Vagina (tissue), 2 donors: Measurements from ENCODE around the gene CCDC57. TPM values are rescaled to one million over a fixed set of nuclear protein-coding genes. Genes with fewer than 3 reads are reported as not detected.

ENCODE experiments used
- DNase-seq, 2 donors: peaks; one replicate each; pipeline ENCODE4 v3.0.0-alpha.2; 2017; ENCODE audit errors: extremely low spot score in 2 of 2
- H3K27ac ChIP-seq: fragments of 200-600 bp; sonication (generic); one replicate; pipeline ENCODE4 v1.5.1; 2019
- H3K27me3 ChIP-seq: fragments of 200-600 bp; sonication (generic); one replicate; pipeline ENCODE4 v1.5.1; 2019
- H3K36me3 ChIP-seq, 2 donors: fragments of 200-600 bp; sonication (generic); one replicate each; pipeline ENCODE4 v1.5.1; 2017 to 2019
- H3K4me1 ChIP-seq: fragments of 200-600 bp; sonication (generic); one replicate; pipeline ENCODE4 v1.5.1; 2019
- H3K4me3 ChIP-seq, 2 donors: fragments of 200-600 bp; sonication (generic); 1 replicate in 1 of 2; 2 replicates in 1 of 2; pipeline ENCODE4 v1.5.1; 2016 to 2019
- H3K9me3 ChIP-seq: fragments of 200-600 bp; sonication (generic); one replicate; pipeline ENCODE4 v1.5.1; 2019
- CTCF ChIP-seq, 3 experiments: fragments of 450-650 bp in 2 of 3; fragments of 200-600 bp in 1 of 3; sonication (generic) in 1 of 3; IDR thresholded peaks; one replicate each; pipeline ENCODE4 v1.5.1; 2017 to 2019; ENCODE audit warnings: antibody characterized with exemption in 3 of 3, mild to moderate bottlenecking in 2 of 3, moderate library complexity in 2 of 3
- POLR2A ChIP-seq, 2 donors: fragments of 450-650 bp; IDR thresholded peaks; one replicate each; pipeline ENCODE4 v1.6.1; 2017; ENCODE audit warnings: antibody characterized with exemption in 2 of 2, mild to moderate bottlenecking in 2 of 2, moderate library complexity in 2 of 2
- POLR2AphosphoS5 ChIP-seq, 2 donors: sonication (generic); formaldehyde crosslinking; IDR thresholded peaks; one replicate each; pipeline ENCODE4 v1.9.0; 2017; ENCODE audit warnings: antibody characterized with exemption in 2 of 2, mild to moderate bottlenecking in 2 of 2, low read depth in 1 of 2; ENCODE audit not compliant: insufficient read depth in 1 of 2
- intact Hi-C: fragments of 100-400 bp; cut with DNase I; formaldehyde crosslinking; loops from one replicate; pipeline ENCODE4 v1.15.1; 2023
- total RNA-seq: library from RNA; depleted of rRNA; stranded (reverse); fragments of >200 nt; gene quantifications from one replicate; pipeline ENCODE4 v1.2.3, GENCODE V29; 2016

Gene CCDC57
- total RNA-seq, 1 donor from 2014 or later = 26.5 TPM

GRCh38 chr17:82072827-82073226, 139.8 kb downstream of the CCDC57 start:
- H3K4me1 ChIP-seq = peaks cover 8% of the 10 kb centered on the region
- no peaks in the 10 kb centered on the region for H3K9me3 ChIP-seq
- no peak overlapping the region for H3K4me3 ChIP-seq
- H3K27me3 ChIP-seq = no peaks in the 10 kb centered on the region
- DNase-seq = no peak
- H3K27ac ChIP-seq = no peak overlapping the region
- no peak for TF ChIP-seq POLR2A (IDR thresholded peaks at IDR 0.05)
- TF ChIP-seq CTCF (IDR thresholded peaks at IDR 0.05) = no peak
- TF ChIP-seq POLR2AphosphoS5 (IDR thresholded peaks at IDR 0.05; ENCODE audit: insufficient read depth in 1 of 2, low read depth in 1 of 2) = no peak
- intact Hi-C loops = no loop called here
- H3K36me3 ChIP-seq = no peaks in the 10 kb centered on the region

GRCh38 chr17:82070611-82071010, 142.0 kb downstream of the CCDC57 start:
- peaks cover 12% of the 10 kb centered on the region for H3K4me1 ChIP-seq
- no peak for DNase-seq
- TF ChIP-seq POLR2A (IDR thresholded peaks at IDR 0.05) (no peak), POLR2AphosphoS5 (IDR thresholded peaks at IDR 0.05; ENCODE audit: insufficient read depth in 1 of 2, low read depth in 1 of 2) (no peak), CTCF (IDR thresholded peaks at IDR 0.05) (no peak)
- no peaks in the 10 kb centered on the region for H3K9me3 ChIP-seq
- no peak overlapping the region for H3K27ac ChIP-seq
- no peaks in the 10 kb centered on the region for H3K27me3 ChIP-seq
- H3K36me3 ChIP-seq = no peaks in the 10 kb centered on the region
- intact Hi-C loops = no loop called here
- H3K4me3 ChIP-seq = no peak overlapping the region

GRCh38 chr17:82065638-82066303, 146.9 kb downstream of the CCDC57 start, which contains the start of gene DUS1L:
DUS1L (minus strand) TSS chr17:82065804; CDS start chr17:82065059, 745 bp downstream.
- Histone ChIP-seq H3K4me3 (peak within 1 kb of the TSS; percentile 81 to 92), H3K4me1 (peaks cover 30% of the 10 kb centered on the region), H3K27me3 (no peaks in the 10 kb centered on the region), H3K27ac (peak within 1 kb of the TSS; percentile 94), H3K9me3 (no peaks in the 10 kb centered on the region), H3K36me3 (peaks cover 0 to 27% of the 10 kb centered on the region in 2 donors)
- intact Hi-C loops = no loop called here
- TF ChIP-seq POLR2AphosphoS5 (IDR thresholded peaks at IDR 0.05; ENCODE audit: insufficient read depth in 1 of 2, low read depth in 1 of 2) (peak in 1 of 2 donors; percentile 64), CTCF (IDR thresholded peaks at IDR 0.05) (no peak), POLR2A (IDR thresholded peaks at IDR 0.05) (peak in 1 of 2 donors; percentile 20)
- DNase-seq = no peak

- DNase-seq = no peak
- H3K4me3 ChIP-seq = peak overlapping the region; percentile 81 to 92
- H3K36me3 ChIP-seq = peaks cover 0 to 32% of the 10 kb centered on the region in 2 donors
- no peaks in the 10 kb centered on the region for H3K9me3 ChIP-seq
- H3K27ac ChIP-seq = peak overlapping the region; percentile 94
- H3K4me1 ChIP-seq = peaks cover 30% of the 10 kb centered on the region
- no peaks in the 10 kb centered on the region for H3K27me3 ChIP-seq
- intact Hi-C loops = no loop called here
- TF ChIP-seq POLR2A (IDR thresholded peaks at IDR 0.05) = no peak
- TF ChIP-seq CTCF (IDR thresholded peaks at IDR 0.05) = no peak
- TF ChIP-seq POLR2AphosphoS5 (IDR thresholded peaks at IDR 0.05; ENCODE audit: insufficient read depth in 1 of 2, low read depth in 1 of 2) = no peak
These were observed 147.4 kb downstream of the CCDC57 start for GRCh38 chr17:82065193-82065637.
